K562 (cell line): Measurements from ENCODE around the gene FOXL2NB. TPM values are rescaled to one million over a fixed set of nuclear protein-coding genes. Genes with fewer than 3 reads are reported as not detected.

ENCODE experiments used
- ATAC-seq: fragments of 200-7000 bp; cut with Tn5 transposase; 3 replicates; pipeline ENCODE4 v1.9.1; 2020; ENCODE audit warnings: moderate library complexity
- BruUV-seq: library from RNA; stranded (reverse); fragments of 400-500 nt; replicated peaks from 2 replicates; lab custom pipeline; 2021; lab: Mats Ljungman, UMichigan
- CTCF ChIA-PET: fragments of 300-600 bp; formaldehyde crosslinking; extraction: SDS; loops from one replicate; lab custom pipeline; 2021; ENCODE audit warnings: low intra/inter-chr PET ratio; lab: Yijun Ruan, JAX
- POLR2A ChIA-PET: fragments of 300-600, 350-650 bp; sonication (Branson Sonifier 250); formaldehyde crosslinking; extraction: SDS; loops from one replicate; lab custom pipeline; 2021; ENCODE audit warnings: antibody characterized with exemption, inconsistent platforms; lab: Yijun Ruan, JAX
- DNase-seq, 4 experiments: peaks; one replicate each; pipeline versions ENCODE4 v3.0.0 to v3.0.0-alpha.2; 2011 to 2018; ENCODE audit warnings: low spot score in 3 of 4, mixed read lengths in 3 of 4; ENCODE audit errors: extremely low read depth in 1 of 4
- FAIRE-seq: peaks from 2 replicates; lab custom pipeline; 2011; peaks lifted over from hg19 to GRCh38; lab: Jason Lieb, UNC
- H2AFZ ChIP-seq: 2 replicates; pipeline ENCODE4 v1.6.0; 2011; ENCODE audit warnings: low read depth, low read length, control low read depth, inconsistent platforms
- H3K27ac ChIP-seq: fragments of 200-600 bp; 3 replicates; pipeline ENCODE4 v1.8.0; 2011; ENCODE audit warnings: low read depth, mild to moderate bottlenecking, control low read depth, inconsistent platforms, low read length, moderate library complexity, mixed read lengths; ENCODE audit errors: extremely low read depth
- H3K27me3 ChIP-seq, 2 experiments: fragments of 300-600 bp in 1 of 2; 2 replicates in 1 of 2; 3 replicates in 1 of 2; pipeline versions ENCODE4 v1.6.0 to v1.8.0; 2011; ENCODE audit warnings: inconsistent platforms in 2 of 2, low read length in 2 of 2, mild to moderate bottlenecking in 1 of 2, mixed read lengths in 1 of 2, moderate library complexity in 1 of 2; ENCODE audit not compliant: control insufficient read depth in 2 of 2, insufficient read depth in 2 of 2
- H3K36me3 ChIP-seq: fragments of 300-600 bp; 3 replicates; pipeline ENCODE4 v1.8.0; 2011; ENCODE audit warnings: mild to moderate bottlenecking, low read length, inconsistent platforms; ENCODE audit not compliant: control insufficient read depth, insufficient read depth
- H3K4me1 ChIP-seq, 2 experiments: fragments of 200-600 bp in 1 of 2; replicated peaks in 1 of 2; 2 replicates in 1 of 2; 3 replicates in 1 of 2; pipeline versions ENCODE4 v1.5.1 to v1.8.0; 2011; ENCODE audit warnings: inconsistent platforms in 2 of 2, low read length in 2 of 2, mild to moderate bottlenecking in 1 of 2, mixed read lengths in 1 of 2, moderate library complexity in 1 of 2; ENCODE audit not compliant: control insufficient read depth in 2 of 2, insufficient read depth in 2 of 2
- H3K4me2 ChIP-seq: 2 replicates; pipeline ENCODE4 v1.6.1; 2011; ENCODE audit warnings: low read length, control low read depth, inconsistent platforms, mixed read lengths; ENCODE audit not compliant: insufficient read depth
- H3K4me3 ChIP-seq: fragments of 200-600 bp; sonication (generic), shearing (Covaris generic); 2 replicates; pipeline ENCODE4 v1.5.1; 2016; ENCODE audit warnings: control low read depth, inconsistent platforms
- H3K79me2 ChIP-seq: fragments of 200-600 bp; 3 replicates; pipeline ENCODE4 v1.8.0; 2011; ENCODE audit warnings: low read length, inconsistent platforms; ENCODE audit not compliant: control insufficient read depth, insufficient read depth
- H3K9ac ChIP-seq, 2 experiments: 2 replicates each; pipeline versions ENCODE4 v1.6.0 to v1.6.1; 2011; ENCODE audit warnings: low read depth in 2 of 2, low read length in 2 of 2, control low read depth in 1 of 2, inconsistent platforms in 1 of 2, mild to moderate bottlenecking in 1 of 2, mixed read lengths in 1 of 2; ENCODE audit not compliant: insufficient read depth in 1 of 2
- H3K9me1 ChIP-seq: one replicate; pipeline ENCODE4 v1.6.0; 2011; ENCODE audit warnings: inconsistent platforms, mild to moderate bottlenecking, low read length, moderate library complexity; ENCODE audit not compliant: control insufficient read depth, insufficient read depth
- H3K9me3 ChIP-seq: replicated peaks from 2 replicates; pipeline ENCODE4 v1.5.1; 2011; ENCODE audit warnings: low read depth, low read length, inconsistent platforms; ENCODE audit not compliant: control insufficient read depth, insufficient read depth
- H4K20me1 ChIP-seq: replicated peaks from 2 replicates; pipeline ENCODE4 v1.6.1; 2011; ENCODE audit warnings: low read length, inconsistent platforms, mixed read lengths; ENCODE audit not compliant: control insufficient read depth, insufficient read depth
- BCLAF1 ChIP-seq, 2 experiments: fragments of 450-650 bp in 1 of 2; IDR thresholded peaks; 2 replicates each; pipeline ENCODE4 v1.6.1; 2011 to 2017; ENCODE audit warnings: low read depth in 2 of 2, antibody characterized with exemption in 1 of 2, borderline replicate concordance in 1 of 2, low read length in 1 of 2, mild to moderate bottlenecking in 1 of 2, mixed read lengths in 1 of 2; ENCODE audit not compliant: control insufficient read depth in 1 of 2
- CHD1 ChIP-seq: fragments of 200-600 bp; sonication (generic); IDR thresholded peaks from one replicate; pipeline ENCODE4 v1.6.1; 2012; ENCODE audit warnings: mild to moderate bottlenecking, moderate library complexity, low read length, inconsistent platforms
- E2F5 ChIP-seq: sonication (generic); formaldehyde crosslinking; IDR thresholded peaks from 2 replicates; pipeline ENCODE4 v1.8.0; 2022; ENCODE audit warnings: mild to moderate bottlenecking, missing genetic modification reagents
- ELK1 ChIP-seq: sonication (generic); formaldehyde crosslinking; IDR thresholded peaks from 2 replicates; pipeline ENCODE4 v1.8.1; 2022; ENCODE audit warnings: missing genetic modification reagents
- FOXK2 ChIP-seq, 2 experiments: fragments of 450-650 bp; IDR thresholded peaks in 1 of 2; conservative IDR thresholded peaks in 1 of 2; 2 replicates each; pipeline ENCODE4 v1.6.1; 2016; ENCODE audit warnings: low read depth in 2 of 2, mild to moderate bottlenecking in 1 of 2
- HCFC1 ChIP-seq: IDR thresholded peaks from 2 replicates; pipeline ENCODE4 v1.6.1; 2012; ENCODE audit warnings: low read depth, low read length, improper control_type of control experiment
- MTA2 ChIP-seq: fragments of 450-650 bp; IDR thresholded peaks from 2 replicates; pipeline ENCODE4 v1.6.1; 2016; ENCODE audit warnings: low read depth
- NELFE ChIP-seq: IDR thresholded peaks from 2 replicates; pipeline ENCODE4 v1.6.1; 2011; ENCODE audit warnings: mild to moderate bottlenecking; ENCODE audit not compliant: insufficient read depth, insufficient read length
- PRPF4 ChIP-seq: fragments of 200-400 bp; formaldehyde crosslinking; IDR thresholded peaks from one replicate; pipeline ENCODE4 v1.6.1; 2017; ENCODE audit warnings: low read length, low read depth, mild to moderate bottlenecking; ENCODE audit not compliant: insufficient read depth, poor library complexity, severe bottlenecking
- RBBP5 ChIP-seq: fragments of 200-600 bp; sonication (generic); IDR thresholded peaks from 2 replicates; pipeline ENCODE4 v1.6.1; 2012; ENCODE audit warnings: borderline replicate concordance, mild to moderate bottlenecking, low read length, control low read depth, inconsistent platforms; ENCODE audit not compliant: insufficient read depth, poor library complexity, severe bottlenecking
- RBM34 ChIP-seq: fragments of 200-400 bp; formaldehyde crosslinking; IDR thresholded peaks from 2 replicates; pipeline ENCODE4 v1.6.1; 2018; ENCODE audit warnings: low read length, borderline replicate concordance; ENCODE audit not compliant: insufficient read depth
- TFAM ChIP-seq: fragments of 250-450 bp; sonication (Bioruptor Pico); conservative IDR thresholded peaks from 2 replicates; pipeline ENCODE4 v1.5.0; 2021; ENCODE audit warnings: mild to moderate bottlenecking, moderate library complexity
- THAP7 ChIP-seq: fragments of 250-450 bp; sonication (Bioruptor Pico); IDR thresholded peaks from 2 replicates; pipeline ENCODE4 v1.5.0; 2021
- ZNF12 ChIP-seq: sonication (generic); formaldehyde crosslinking; IDR thresholded peaks from 2 replicates; pipeline ENCODE4 v1.4.0; 2020; ENCODE audit warnings: mild to moderate bottlenecking, missing genetic modification reagents
- ZNF232 ChIP-seq: sonication (generic); formaldehyde crosslinking; IDR thresholded peaks from 2 replicates; pipeline ENCODE4 v1.8.0; 2022; ENCODE audit warnings: mild to moderate bottlenecking, missing genetic modification reagents
- ZNF589 ChIP-seq: fragments of 200-800 bp; sonication (Bioruptor generic); IDR thresholded peaks from 2 replicates; pipeline ENCODE4 v1.6.1; 2016; ENCODE audit warnings: low read depth, missing genetic modification characterization, missing compliant biosample characterization
- WGBS: fragments of 100-300 bp; shearing (Covaris generic); methylation state at CpG from one replicate; pipeline ENCODE4 v1.1.6; 2016; ENCODE audit warnings: low coverage, mixed read lengths; ENCODE audit not compliant: insufficient coverage; ENCODE audit errors: missing lambda C conversion rate; 5-methylcytosine and 5-hydroxymethylcytosine counted together
- in situ Hi-C: fragments of 300-500 bp; cut with MboI; formaldehyde crosslinking; loops from 4 replicates; pipeline ENCODE4 v1.15.0; 2018; ENCODE audit warnings: inconsistent platforms, mixed read lengths
- intact Hi-C: fragments of 100-400 bp; cut with micrococcal nuclease; formaldehyde crosslinking; loops from 2 replicates; pipeline ENCODE4 v1.14.2; 2022
- polyA plus RNA-seq, 8 experiments: library from polyadenylated mRNA; depleted of rRNA in 4 of 8; stranded (reverse) in 5 of 8; unstranded in 3 of 8; fragments of >200 nt; fragmentation: Nextera tagmentation in 2 of 8; fragmentation: Illumina TruSeq in 1 of 8; extraction: Ambion mirVana in 2 of 8; extraction: Trizol in 1 of 8; gene quantifications; 2 replicates each; pipeline versions ENCODE4 v1.2.1 to v1.2.3, GENCODE V29; 2011 to 2014; ENCODE audit warnings: inconsistent platforms in 1 of 8, missing spikeins in 1 of 8
- total RNA-seq, 7 experiments: library from RNA; depleted of rRNA in 6 of 7; stranded (reverse); fragments of >200 nt in 6 of 7; fragmentation: Illumina TruSeq in 2 of 7; extraction: Trizol in 2 of 7; gene quantifications; 2 replicates each; pipeline versions ENCODE4 v1.2.1 to v1.2.3, GENCODE V29; 2011 to 2021; ENCODE audit warnings: low replicate concordance in 1 of 7

Gene FOXL2NB
- total and polyA plus RNA-seq, 9 of the 15 experiments (the other 6 are each of a cell fraction or from before 2014, with no cell fraction given): 0.71 to 17.4 (median 9.0) TPM

- intact Hi-C loops (loop anchor here (10.0 kb wide), 1 partner anchor 876 kb away; no protein-coding TSS in a partner anchor), in situ Hi-C loops (loop anchor here (25.0 kb wide), 1 partner anchor 878 kb away; no protein-coding TSS in a partner anchor)
- Histone ChIP-seq H4K20me1 (no peaks in the 10 kb centered on the region; the same call in 1 of the 2 replicates), H3K9me3 (no peaks in the 10 kb centered on the region), H3K9ac (no peak overlapping the region), H3K27me3 (no peaks in the 10 kb centered on the region), H3K4me1 (peaks cover 17 to 65% of the 10 kb centered on the region in 2 experiments; a peak in 4 of 5 replicates), H3K4me3 (no peak overlapping the region), H3K79me2 (peaks cover 46% of the 10 kb centered on the region), H3K9me1 (no peaks in the 10 kb centered on the region), H3K36me3 (peaks cover 20% of the 10 kb centered on the region), H2AFZ (no peak overlapping the region), H3K4me2 (no peak overlapping the region), H3K27ac (no peak overlapping the region)
- CTCF ChIA-PET: interaction anchor here (2.1 kb wide), 1 partner anchor 39 kb away, joined by 8 read pairs; no protein-coding TSS in a partner anchor
- no TSS peak for BruUV-seq
- 97% methylated on average over 6 of the region's 6 CpGs for WGBS
- ATAC-seq: no peak
- POLR2A ChIA-PET: interaction anchor here (0.6 to 1.5 kb wide), 2 partner anchors 25 to 366 kb away, joined by 3 to 4 read pairs; no protein-coding TSS in a partner anchor
- FAIRE-seq: no peak
- no peak for DNase-seq
- TF ChIP-seq MTA2 (no peak), TFAM (CRISPR knock-in tag) (no peak), BCLAF1 (IDR thresholded peaks at IDR 0.05; ENCODE audit: borderline replicate concordance in 1 of 2, control insufficient read depth in 1 of 2, low read depth in 2 of 2, low read length in 1 of 2) (no peak), ELK1 (CRISPR knock-in tag) (no peak), ZNF589 (CRISPR knock-in tag) (no peak), RBM34 (no peak), RBBP5 (no peak), ZNF232 (CRISPR knock-in tag) (no peak), PRPF4 (no peak), CHD1 (no peak), NELFE (no peak), ZNF12 (CRISPR knock-in tag) (no peak), E2F5 (no peak), FOXK2 (conservative IDR thresholded peaks at IDR 0.05 in 1 of 2, IDR thresholded peaks at IDR 0.05 in 1 of 2; ENCODE audit: low read depth in 2 of 2) (no peak), THAP7 (CRISPR knock-in tag) (no peak), HCFC1 (no peak)
Measured at GRCh38 chr3:138940446-138940845, 6.6 kb upstream of the FOXL2NB start.
